Fibroblast of the aortic adventitia (primary cell): ENCODE results near the gene AKAP4. TPM values are rescaled to one million over a fixed set of nuclear protein-coding genes. Genes with fewer than 3 reads are reported as not detected.

ENCODE experiments used
- DNase-seq: peaks from one replicate; pipeline ENCODE4 v3.0.0-alpha.2; 2010; ENCODE audit warnings: low read depth
- H3K4me3 ChIP-seq: 2 replicates; pipeline ENCODE4 v1.5.1; 2011; ENCODE audit warnings: low read depth, mild to moderate bottlenecking, control low read depth, low read length, moderate library complexity
- total RNA-seq: library from RNA; depleted of rRNA; stranded (reverse); fragments of >200 nt; gene quantifications from 2 replicates; pipeline ENCODE4 v1.2.3, GENCODE V29; 2012; ENCODE audit warnings: low replicate concordance
- TF ChIP-seq, protein P1 (sequence below): IDR thresholded peaks from 2 replicates; pipeline ENCODE4 v1.5.1; 2011; ENCODE audit warnings: mild to moderate bottlenecking, low read length, control low read depth, inconsistent platforms; ENCODE audit not compliant: insufficient read depth

The AKAP4 gene
- total RNA-seq, 1 donor = under 0.01 TPM

GRCh38 chrX:50188859-50189600, 11.8 kb downstream of the AKAP4 start:
- TF ChIP-seq, protein P1, sequence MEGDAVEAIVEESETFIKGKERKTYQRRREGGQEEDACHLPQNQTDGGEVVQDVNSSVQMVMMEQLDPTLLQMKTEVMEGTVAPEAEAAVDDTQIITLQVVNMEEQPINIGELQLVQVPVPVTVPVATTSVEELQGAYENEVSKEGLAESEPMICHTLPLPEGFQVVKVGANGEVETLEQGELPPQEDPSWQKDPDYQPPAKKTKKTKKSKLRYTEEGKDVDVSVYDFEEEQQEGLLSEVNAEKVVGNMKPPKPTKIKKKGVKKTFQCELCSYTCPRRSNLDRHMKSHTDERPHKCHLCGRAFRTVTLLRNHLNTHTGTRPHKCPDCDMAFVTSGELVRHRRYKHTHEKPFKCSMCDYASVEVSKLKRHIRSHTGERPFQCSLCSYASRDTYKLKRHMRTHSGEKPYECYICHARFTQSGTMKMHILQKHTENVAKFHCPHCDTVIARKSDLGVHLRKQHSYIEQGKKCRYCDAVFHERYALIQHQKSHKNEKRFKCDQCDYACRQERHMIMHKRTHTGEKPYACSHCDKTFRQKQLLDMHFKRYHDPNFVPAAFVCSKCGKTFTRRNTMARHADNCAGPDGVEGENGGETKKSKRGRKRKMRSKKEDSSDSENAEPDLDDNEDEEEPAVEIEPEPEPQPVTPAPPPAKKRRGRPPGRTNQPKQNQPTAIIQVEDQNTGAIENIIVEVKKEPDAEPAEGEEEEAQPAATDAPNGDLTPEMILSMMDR = no peak
- no peak for DNase-seq
- H3K4me3 ChIP-seq = no peak overlapping the region

DNA sequence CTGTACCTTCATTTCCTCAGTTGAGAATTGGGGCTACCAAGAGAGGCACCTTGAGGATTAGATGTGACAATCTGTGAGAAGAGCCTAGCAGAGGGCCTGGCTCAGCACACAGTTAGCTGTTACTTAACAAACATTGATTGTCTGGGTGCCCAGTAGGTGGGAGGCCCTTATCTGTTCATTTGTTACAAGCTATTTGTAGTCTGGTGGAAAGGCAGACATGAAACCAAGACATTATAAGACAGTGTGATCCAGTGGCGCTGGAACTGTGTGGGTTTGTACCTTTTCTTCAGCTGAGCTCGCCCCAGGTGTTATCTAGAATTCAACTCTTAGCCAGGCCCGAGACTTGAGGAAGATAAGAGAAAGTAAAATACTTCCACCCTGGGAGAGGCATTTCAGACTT, 16.9 kb downstream of the AKAP4 start:
- no peak overlapping the region for H3K4me3 ChIP-seq
- TF ChIP-seq, protein P1 = no peak
- no peak for DNase-seq

DNA sequence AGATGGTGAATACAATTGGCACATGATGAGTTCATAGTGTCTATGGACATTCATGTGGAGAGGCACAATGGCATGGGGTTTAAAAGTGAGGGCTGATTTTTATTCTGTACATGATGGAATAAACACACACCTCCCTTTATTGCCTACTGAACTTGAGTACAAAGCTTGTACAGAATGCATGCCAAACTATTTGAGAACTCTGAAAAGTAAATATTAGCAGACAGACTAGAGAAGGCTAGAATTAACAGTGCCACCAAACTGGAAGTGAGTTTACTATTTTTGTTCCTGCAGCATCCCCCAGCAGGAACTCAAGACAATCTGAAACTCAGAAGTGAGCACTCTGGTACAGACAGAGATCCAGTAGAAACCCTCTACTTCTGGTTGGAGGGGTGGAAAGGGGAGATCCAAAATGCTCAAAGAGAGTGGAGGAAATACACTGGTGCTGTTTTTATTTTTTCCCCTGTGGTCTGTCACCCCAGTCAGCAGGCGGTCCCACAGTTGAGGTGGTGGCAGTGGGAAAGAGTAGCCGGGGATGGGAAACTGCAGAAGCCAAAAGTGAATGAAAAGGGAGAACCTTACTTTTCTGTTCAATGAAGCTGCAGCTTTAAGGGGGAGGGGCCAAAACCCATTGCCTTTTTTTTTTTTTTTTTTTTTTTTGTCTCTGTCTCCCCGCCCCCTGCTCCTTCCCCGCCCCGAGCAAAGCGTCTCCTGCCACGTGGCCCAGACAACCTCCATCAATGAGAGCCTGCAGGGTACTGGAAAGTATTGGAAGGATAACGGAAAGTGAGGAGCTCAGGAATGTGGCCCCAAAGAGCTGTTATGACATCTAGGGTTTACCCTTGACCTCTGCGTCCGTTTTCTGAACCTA, 20.5 kb downstream of the AKAP4 start:
- TF ChIP-seq, protein P1 = no peak
- no peak for DNase-seq
- H3K4me3 ChIP-seq = no peak overlapping the region

DNA sequence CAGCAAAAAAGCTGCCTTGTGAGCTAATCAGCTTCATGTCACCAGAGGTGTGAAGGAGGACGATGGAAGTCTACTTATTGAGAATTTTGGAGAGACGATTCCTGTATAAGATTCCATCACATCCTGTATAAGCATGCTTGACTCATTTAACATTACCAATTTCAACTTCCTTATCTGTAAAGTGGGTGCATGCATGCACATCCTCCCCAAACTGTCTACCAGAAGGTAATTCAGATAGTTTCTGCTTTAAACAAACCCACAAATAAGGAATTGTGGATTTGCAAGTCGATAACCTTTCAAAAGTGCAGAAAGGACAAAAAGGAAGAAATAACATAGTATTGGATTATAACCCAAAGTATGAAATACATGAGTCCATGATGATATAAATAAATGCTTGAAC, 31.1 kb downstream of the AKAP4 start:
- H3K4me3 ChIP-seq = no peak overlapping the region
- TF ChIP-seq, protein P1 = no peak
- no peak for DNase-seq

GRCh38 chrX:50168241-50168687, 32.5 kb downstream of the AKAP4 start:
- TF ChIP-seq, protein P1 = no peak
- no peak for DNase-seq
- no peak overlapping the region for H3K4me3 ChIP-seq

GRCh38 chrX:50167366-50167765, 33.4 kb downstream of the AKAP4 start:
- TF ChIP-seq, protein P1 = no peak
- H3K4me3 ChIP-seq = no peak overlapping the region
- no peak for DNase-seq
